Psoas muscle (tissue), 8 donors: ENCODE data around the gene CDH15. TPM values are rescaled to one million over a fixed set of nuclear protein-coding genes. Genes with fewer than 3 reads are reported as not detected.
A peak's percentile ranks its signal among the peaks of the same experiment; 100 is the strongest.

Source experiments
- ATAC-seq, 4 donors: fragments of 200-7000 bp; cut with Tn5 transposase; one replicate each; pipeline ENCODE4 v1.9.1; 2020; ENCODE audit warnings: moderate library complexity in 3 of 4, mild to moderate bottlenecking in 2 of 4
- DNase-seq, 2 donors: peaks; one replicate each; pipeline ENCODE4 v3.0.0-alpha.2; 2020
- H3K27ac ChIP-seq: fragments of 200-600 bp; one replicate; pipeline ENCODE4 v1.8.0; 2022
- H3K27me3 ChIP-seq, 3 donors: fragments of 200-600 bp in 1 of 3; one replicate each; pipeline versions ENCODE4 v1.6.1 to v1.8.0; 2013 to 2022; ENCODE audit warnings: low read length in 2 of 3, mild to moderate bottlenecking in 2 of 3, moderate library complexity in 1 of 3; ENCODE audit not compliant: insufficient read depth in 3 of 3
- H3K36me3 ChIP-seq, 2 donors: fragments of 200-600 bp in 1 of 2; one replicate each; pipeline versions ENCODE4 v1.6.1 to v1.8.0; 2013 to 2022; ENCODE audit warnings: low read depth in 1 of 2, mild to moderate bottlenecking in 1 of 2, moderate library complexity in 1 of 2; ENCODE audit not compliant: insufficient read depth in 1 of 2
- H3K4me1 ChIP-seq: fragments of 200-600 bp; one replicate; pipeline ENCODE4 v1.8.0; 2022
- H3K4me3 ChIP-seq: fragments of 200-600 bp; one replicate; pipeline ENCODE4 v1.8.0; 2022; ENCODE audit warnings: mild to moderate bottlenecking
- H3K9me3 ChIP-seq: fragments of 200-600 bp; one replicate; pipeline ENCODE4 v1.8.0; 2022
- CTCF ChIP-seq: fragments of 200-600 bp; IDR thresholded peaks from one replicate; pipeline ENCODE4 v1.8.0; 2022; ENCODE audit warnings: antibody characterized with exemption
- WGBS, 3 donors: extraction: QIAGEN DNeasy Blood & Tissue Kit; methylation state at CpG; one replicate each; pipeline versions ENCODE4 v1.1.6 to v1.1.7; 2013; 5-methylcytosine and 5-hydroxymethylcytosine counted together
- intact Hi-C, 2 donors: fragments of 100-400 bp; cut with DNase I; formaldehyde crosslinking; loops; one replicate each; pipeline versions ENCODE4 v1.11.0 to v1.14.2; 2022
- polyA plus RNA-seq, 3 donors: library from polyadenylated mRNA; stranded (reverse); fragments of 200-250 nt; gene quantifications; one replicate each; pipeline ENCODE4 v1.2.3, GENCODE V29; 2013
- total RNA-seq, 4 donors: library from RNA; stranded (reverse); fragmentation: NEBNext Ultra II Directional in 2 of 4; extraction: Animal tissue kit (Norgen Biotek cat#: 25700) in 2 of 4; gene quantifications; one replicate each; pipeline versions ENCODE4 v1.2.1 to v1.2.4, GENCODE V29; 2021 to 2023
- donor health status: healthy with polysubstance abuse.
- donor health status: DM: no; HTN: no; CAD: no; lungs with moderate emphysema.
- donor health status: Bipolar disorder and iron deficiency.
- donor health status: healthy.
- donor health status: DM: yes; HTN: yes; CAD: no.
- donor health status: DM: no; HTN: no; CAD: no.
- donor health status: DM: no; HTN: no; CAD: no.
- donor health status: DM: yes; HTN: yes; CAD: no.

The CDH15 gene
- total and polyA plus RNA-seq, 7 donors = 18.0 to 62.8 (median 36.7) TPM

GRCh38 chr16:89219365-89219764, 47.8 kb downstream of the CDH15 start:
- 60 to 66% (median 62%) methylated on average over 5 of the region's 5 CpGs for WGBS, 3 donors

GRCh38 chr16:89221604-89222003, 50.1 kb downstream of the CDH15 start:
- H3K9me3 ChIP-seq = no peaks in the 10 kb centered on the region
- H3K4me1 ChIP-seq = peaks cover 15% of the 10 kb centered on the region
- WGBS, 3 donors = 85 to 92% (median 90%) methylated on average over 3 of the region's 3 CpGs
- ATAC-seq = no peak
- H3K27ac ChIP-seq = no peak overlapping the region
- intact Hi-C loops = no loop called here
- no peaks in the 10 kb centered on the region for H3K27me3 ChIP-seq
- no peak overlapping the region for H3K4me3 ChIP-seq
- DNase-seq = no peak
- H3K36me3 ChIP-seq = peaks cover 3 to 67% of the 10 kb centered on the region in 2 donors
- TF ChIP-seq CTCF = no peak

More at GRCh38 chr16:89219365-89219764, 47.8 kb downstream of the CDH15 start:
- Histone ChIP-seq H3K4me3 (no peak overlapping the region), H3K4me1 (peaks cover 32% of the 10 kb centered on the region), H3K27me3 (no peaks in the 10 kb centered on the region), H3K27ac (no peak overlapping the region), H3K9me3 (no peaks in the 10 kb centered on the region), H3K36me3 (peaks cover 3 to 46% of the 10 kb centered on the region in 2 donors)
- ATAC-seq (no peak), DNase-seq (no peak)
- intact Hi-C loops = loop anchor here (5.0 to 10.0 kb wide), 4 partner anchors 47 to 407 kb away; partner anchors contain the start of genes ACSF3 (in 1 of the 2), APRT (in 1 of the 2) and CDH15 (in 1 of the 2)
- no peak for TF ChIP-seq CTCF

GRCh38 chr16:89222931-89223330, 51.4 kb downstream of the CDH15 start:
- Histone ChIP-seq H3K27me3 (no peaks in the 10 kb centered on the region), H3K9me3 (no peaks in the 10 kb centered on the region), H3K4me3 (no peak overlapping the region), H3K27ac (no peak overlapping the region), H3K4me1 (peaks cover 15% of the 10 kb centered on the region), H3K36me3 (peaks cover 7 to 80% of the 10 kb centered on the region in 2 donors)
- TF ChIP-seq CTCF = no peak
- intact Hi-C loops = no loop called here
- no peak for DNase-seq
- no peak for ATAC-seq
- WGBS, 3 donors = 88 to 90% (median 89%) methylated on average over 21 of the region's 21 CpGs

GRCh38 chr16:89224665-89225064, 53.1 kb downstream of the CDH15 start:
- Histone ChIP-seq H3K27me3 (no peaks in the 10 kb centered on the region), H3K9me3 (no peaks in the 10 kb centered on the region), H3K27ac (no peak overlapping the region), H3K36me3 (peaks cover 11 to 87% of the 10 kb centered on the region in 2 donors), H3K4me3 (no peak overlapping the region), H3K4me1 (no peaks in the 10 kb centered on the region)
- WGBS, 3 donors = 92 to 95% (median 93%) methylated on average over 10 of the region's 10 CpGs
- ATAC-seq (no peak), DNase-seq (no peak)
- intact Hi-C loops = no loop called here
- TF ChIP-seq CTCF = no peak

GRCh38 chr16:89230255-89230654, 58.7 kb downstream of the CDH15 start:
- Histone ChIP-seq H3K27ac (no peak overlapping the region), H3K9me3 (no peaks in the 10 kb centered on the region), H3K36me3 (peaks cover 15 to 79% of the 10 kb centered on the region in 2 donors), H3K4me1 (peaks cover 5% of the 10 kb centered on the region), H3K27me3 (no peaks in the 10 kb centered on the region), H3K4me3 (no peak overlapping the region)
- 44 to 47% (median 46%) methylated on average over 12 to 14 of the region's 14 CpGs for WGBS, 3 donors
- TF ChIP-seq CTCF = no peak
- peak in 1 of 2 donors; percentile 61 for DNase-seq
- intact Hi-C loops = no loop called here
- peak; percentile 78 to 87 (median 79) for ATAC-seq
